OCI-LY3 (cell line): ENCODE measurements around the gene IL36G.

Experiments used
- CTCF ChIP-seq: fragments of 200-600, 300-600 bp; sonication (generic); IDR thresholded peaks from 2 replicates; pipeline ENCODE4 v1.5.1; 2014; ENCODE audit warnings: antibody characterized with exemption, low read length, low read depth
- EZH2phosphoT487 ChIP-seq: fragments of 200-600 bp; shearing (Covaris generic); IDR thresholded peaks from 2 replicates; pipeline ENCODE4 v1.6.1; 2018; ENCODE audit warnings: antibody characterized with exemption, mixed run types, low read depth

- TF ChIP-seq CTCF (no peak), EZH2phosphoT487 (no peak)
Observed at GRCh38 chr2:112940859-112941625, 36.8 kb upstream of the IL36G start.
